ENCODE data around the gene NUDT22. TPM values are rescaled to one million over a fixed set of nuclear protein-coding genes. Genes with fewer than 3 reads are reported as not detected.

Gene NUDT22
- total RNA-seq, 1 experiment from 2014 or later, result 31.9 TPM

GRCh38 chr11:64224151-64224890, 1.8 kb upstream of the NUDT22 start:
- Mint-ChIP-seq H3K9me3 (ENCODE audit: unreplicated experiment) (no peaks in the 10 kb centered on the region), H3K4me3 (ENCODE audit: unreplicated experiment) (peak overlapping the region; percentile 81), H3K27ac (ENCODE audit: unreplicated experiment) (no peak overlapping the region), H3K4me1 (ENCODE audit: low read depth, unreplicated experiment) (no peaks in the 10 kb centered on the region), H3K27me3 (ENCODE audit: insufficient read depth, unreplicated experiment) (no peaks in the 10 kb centered on the region), H3K36me3 (ENCODE audit: insufficient read depth, unreplicated experiment) (peaks cover 13% of the 10 kb centered on the region)
- ChIA-PET POLR2A (no interaction called here), CTCF (interaction anchor here (1.1 kb wide), 1 partner anchor 39 kb away, joined by 3 read pairs; the partner anchor contains the start of gene STIP1)
- no peaks in the 10 kb centered on the region for H3K27me3 ChIP-seq (replicated peaks; ENCODE audit: control insufficient read depth, insufficient read depth, low read length)
- H3K4me1 ChIP-seq, result peaks cover 19% of the 10 kb centered on the region
- no peaks in the 10 kb centered on the region for H3K9me3 ChIP-seq
- peak in 1 of 2 experiments; percentile 40 for DNase-seq
- intact Hi-C loops (cut with micrococcal nuclease; ENCODE audit: unreplicated experiment), result no loop called here
- no peaks in the 10 kb centered on the region; the same call in 1 of the 2 replicates for H3K36me3 ChIP-seq (ENCODE audit: control insufficient read depth, insufficient read depth, low read length)
- no peak overlapping the region for H3K4me3 ChIP-seq (ENCODE audit: low read depth, low read length)
- TF ChIP-seq, protein P1, sequence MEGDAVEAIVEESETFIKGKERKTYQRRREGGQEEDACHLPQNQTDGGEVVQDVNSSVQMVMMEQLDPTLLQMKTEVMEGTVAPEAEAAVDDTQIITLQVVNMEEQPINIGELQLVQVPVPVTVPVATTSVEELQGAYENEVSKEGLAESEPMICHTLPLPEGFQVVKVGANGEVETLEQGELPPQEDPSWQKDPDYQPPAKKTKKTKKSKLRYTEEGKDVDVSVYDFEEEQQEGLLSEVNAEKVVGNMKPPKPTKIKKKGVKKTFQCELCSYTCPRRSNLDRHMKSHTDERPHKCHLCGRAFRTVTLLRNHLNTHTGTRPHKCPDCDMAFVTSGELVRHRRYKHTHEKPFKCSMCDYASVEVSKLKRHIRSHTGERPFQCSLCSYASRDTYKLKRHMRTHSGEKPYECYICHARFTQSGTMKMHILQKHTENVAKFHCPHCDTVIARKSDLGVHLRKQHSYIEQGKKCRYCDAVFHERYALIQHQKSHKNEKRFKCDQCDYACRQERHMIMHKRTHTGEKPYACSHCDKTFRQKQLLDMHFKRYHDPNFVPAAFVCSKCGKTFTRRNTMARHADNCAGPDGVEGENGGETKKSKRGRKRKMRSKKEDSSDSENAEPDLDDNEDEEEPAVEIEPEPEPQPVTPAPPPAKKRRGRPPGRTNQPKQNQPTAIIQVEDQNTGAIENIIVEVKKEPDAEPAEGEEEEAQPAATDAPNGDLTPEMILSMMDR (IDR thresholded peaks at IDR 0.05; ENCODE audit: insufficient read depth in 1 of 2, low read depth in 1 of 2, low read length in 1 of 2, severe bottlenecking in 1 of 2, unreplicated experiment in 1 of 2), result no peak
- no TSS peak for BruUV-seq (replicated peaks)

GRCh38 chr11:64224891-64225607, 1.0 kb upstream of the NUDT22 start:
- Histone ChIP-seq H3K4me3 (ENCODE audit: low read depth, low read length) (peak overlapping the region; percentile 99), H3K36me3 (ENCODE audit: control insufficient read depth, insufficient read depth, low read length) (no peaks in the 10 kb centered on the region; the same call in 1 of the 2 replicates), H3K9me3 (no peaks in the 10 kb centered on the region), H3K4me1 (peaks cover 25% of the 10 kb centered on the region), H3K27me3 (replicated peaks; ENCODE audit: control insufficient read depth, insufficient read depth, low read length) (no peaks in the 10 kb centered on the region)
- Mint-ChIP-seq H3K27ac (ENCODE audit: unreplicated experiment) (peak overlapping the region; percentile 39), H3K36me3 (ENCODE audit: insufficient read depth, unreplicated experiment) (peaks cover 18% of the 10 kb centered on the region), H3K27me3 (ENCODE audit: insufficient read depth, unreplicated experiment) (no peaks in the 10 kb centered on the region), H3K4me3 (ENCODE audit: unreplicated experiment) (peak overlapping the region; percentile 81), H3K4me1 (ENCODE audit: low read depth, unreplicated experiment) (no peaks in the 10 kb centered on the region), H3K9me3 (ENCODE audit: unreplicated experiment) (no peaks in the 10 kb centered on the region)
- intact Hi-C loops (cut with micrococcal nuclease; ENCODE audit: unreplicated experiment), result no loop called here
- TF ChIP-seq, protein P1 (IDR thresholded peaks at IDR 0.05; ENCODE audit: insufficient read depth in 1 of 2, low read depth in 1 of 2, low read length in 1 of 2, severe bottlenecking in 1 of 2, unreplicated experiment in 1 of 2), result no peak
- POLR2A ChIA-PET, result interaction anchor here (0.6 to 1.3 kb wide), 2 partner anchors 17 to 39 kb away, joined by 3 to 7 read pairs; partner anchors contain the start of gene STIP1
- CTCF ChIA-PET, result no interaction called here
- DNase-seq, result peak in 1 of 2 experiments; percentile 45
- no TSS peak for BruUV-seq (replicated peaks)

DNA sequence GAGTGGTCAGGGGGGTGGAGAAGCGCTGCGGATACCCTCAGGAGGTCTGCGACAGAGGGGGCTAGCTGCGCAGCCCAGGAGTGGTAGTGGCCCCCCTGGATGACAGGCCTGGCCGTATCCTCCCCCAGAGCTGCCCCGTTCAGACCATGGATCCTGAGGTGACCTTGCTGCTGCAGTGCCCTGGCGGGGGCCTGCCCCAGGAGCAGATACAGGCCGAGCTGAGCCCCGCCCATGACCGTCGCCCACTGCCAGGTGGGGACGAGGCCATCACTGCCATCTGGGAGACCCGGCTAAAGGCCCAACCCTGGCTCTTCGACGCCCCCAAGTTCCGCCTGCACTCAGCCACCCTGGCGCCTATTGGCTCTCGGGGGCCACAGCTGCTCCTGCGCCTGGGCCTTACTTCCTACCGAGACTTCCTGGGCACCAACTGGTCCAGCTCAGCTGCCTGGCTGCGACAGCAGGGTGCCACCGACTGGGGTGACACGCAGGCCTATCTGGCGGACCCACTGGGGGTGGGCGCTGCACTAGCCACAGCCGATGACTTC, 505 bp downstream of the NUDT22 start:
- Mint-ChIP-seq H3K27me3 (ENCODE audit: insufficient read depth, unreplicated experiment) (no peaks in the 10 kb centered on the region), H3K27ac (ENCODE audit: unreplicated experiment) (peak overlapping the region; percentile 39), H3K4me3 (ENCODE audit: unreplicated experiment) (peak overlapping the region; percentile 81), H3K9me3 (ENCODE audit: unreplicated experiment) (no peaks in the 10 kb centered on the region), H3K4me1 (ENCODE audit: low read depth, unreplicated experiment) (no peaks in the 10 kb centered on the region), H3K36me3 (ENCODE audit: insufficient read depth, unreplicated experiment) (peaks cover 23% of the 10 kb centered on the region)
- Histone ChIP-seq H3K36me3 (ENCODE audit: control insufficient read depth, insufficient read depth, low read length) (no peaks in the 10 kb centered on the region), H3K4me3 (ENCODE audit: low read depth, low read length) (peak overlapping the region; percentile 99), H3K27me3 (replicated peaks; ENCODE audit: control insufficient read depth, insufficient read depth, low read length) (no peaks in the 10 kb centered on the region), H3K4me1 (peaks cover 29% of the 10 kb centered on the region), H3K9me3 (no peaks in the 10 kb centered on the region)
- BruUV-seq (replicated peaks), result TSS peak; percentile 50
- intact Hi-C loops (cut with micrococcal nuclease; ENCODE audit: unreplicated experiment), result no loop called here
- peak; percentile 42 to 48 for DNase-seq
- CTCF ChIA-PET, result interaction anchor here (0.6 to 1.5 kb wide), 5 partner anchors 22 to 365 kb away, joined by 3 to 7 read pairs (median 5); partner anchors contain the start of gene ESRRA
- TF ChIP-seq, protein P1 (IDR thresholded peaks at IDR 0.05; ENCODE audit: insufficient read depth in 1 of 2, low read depth in 1 of 2, low read length in 1 of 2, severe bottlenecking in 1 of 2, unreplicated experiment in 1 of 2), result no peak
- POLR2A ChIA-PET, result interaction anchor here (1.0 to 1.3 kb wide), 3 partner anchors 15 to 78 kb away, joined by 4 to 11 read pairs (median 7); partner anchors contain the start of genes FKBP2 and STIP1

Data from Caco-2 (cell line).